Activated T-cell treated with anti-CD3 and anti-CD28 coated beads for 1 hour (primary cell): ENCODE measurements around the gene HNF4A.
"Not testable (repeated sequence)": the region's sequence is repeated elsewhere in the genome, so short reads cannot be mapped to it uniquely, and the experiment has no call there.

Experiments
- DNase-seq: peaks from one replicate; pipeline ENCODE4 v3.0.0-alpha.2; 2020; ENCODE audit warnings: low read depth

HNF4A gene

DNA sequence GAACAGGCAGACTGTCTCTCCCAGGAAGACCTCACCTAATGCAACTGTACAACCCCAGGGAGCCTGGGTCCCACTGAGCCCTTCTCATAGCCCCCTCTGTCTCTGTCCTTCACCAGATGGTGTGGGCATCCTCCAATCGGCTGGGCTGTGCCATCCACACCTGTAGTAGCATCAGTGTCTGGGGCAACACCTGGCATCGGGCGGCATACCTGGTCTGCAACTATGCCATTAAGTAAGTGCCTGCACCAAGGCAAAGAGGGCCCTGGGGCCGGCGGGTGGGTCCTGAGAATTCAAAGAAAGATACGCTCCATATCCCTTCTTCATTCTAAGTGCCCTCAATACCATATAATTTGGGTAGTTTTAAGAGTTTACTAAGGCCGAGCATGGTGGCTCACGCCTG, 10.4 kb upstream of the HNF4A start:
- DNase-seq = no peak

DNA sequence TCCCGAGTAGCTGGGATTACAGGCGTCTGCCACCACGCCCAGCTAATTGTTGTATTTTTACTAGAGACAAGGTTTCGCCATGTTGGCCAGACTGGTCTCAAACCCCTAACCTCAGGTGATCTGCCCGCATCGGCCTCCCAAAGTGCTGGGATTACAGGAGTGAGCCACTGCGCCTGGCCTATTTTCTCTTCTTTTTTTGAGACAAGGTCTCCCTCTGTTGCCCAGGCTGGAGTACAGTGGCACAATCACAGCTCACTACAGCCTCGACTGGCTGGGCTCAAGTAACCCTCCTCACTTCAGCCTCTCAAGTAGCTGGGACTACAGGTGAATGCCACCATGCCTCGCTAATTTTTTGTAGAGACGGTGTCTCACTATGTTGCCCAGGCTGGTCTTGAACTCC, 9.6 kb upstream of the HNF4A start:
- DNase-seq = not testable (repeated sequence)

DNA sequence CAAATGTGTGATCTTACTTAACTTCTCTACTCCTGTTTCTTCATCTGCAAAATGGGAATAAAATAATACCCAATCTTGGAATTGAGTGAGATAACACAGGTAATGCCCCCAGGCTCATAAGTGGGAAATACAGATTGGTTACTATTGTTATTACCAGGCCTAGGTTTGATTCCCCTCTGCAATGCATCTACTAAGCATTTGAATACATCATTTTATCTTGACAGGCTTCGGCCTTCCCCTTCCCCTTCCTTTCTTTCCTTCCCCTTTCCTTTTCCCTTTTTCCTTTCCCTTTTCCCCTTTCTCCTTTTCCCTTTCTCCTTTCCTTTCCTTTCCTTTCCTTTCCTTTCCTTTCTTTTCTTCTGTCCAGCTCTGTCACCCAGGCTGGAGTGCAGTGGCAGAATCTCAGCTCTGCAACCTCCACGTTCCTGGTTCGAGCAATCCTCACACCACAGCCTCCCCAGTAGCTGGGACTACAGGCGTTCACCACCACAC, 7.3 kb upstream of the HNF4A start:
- DNase-seq = no peak

DNA sequence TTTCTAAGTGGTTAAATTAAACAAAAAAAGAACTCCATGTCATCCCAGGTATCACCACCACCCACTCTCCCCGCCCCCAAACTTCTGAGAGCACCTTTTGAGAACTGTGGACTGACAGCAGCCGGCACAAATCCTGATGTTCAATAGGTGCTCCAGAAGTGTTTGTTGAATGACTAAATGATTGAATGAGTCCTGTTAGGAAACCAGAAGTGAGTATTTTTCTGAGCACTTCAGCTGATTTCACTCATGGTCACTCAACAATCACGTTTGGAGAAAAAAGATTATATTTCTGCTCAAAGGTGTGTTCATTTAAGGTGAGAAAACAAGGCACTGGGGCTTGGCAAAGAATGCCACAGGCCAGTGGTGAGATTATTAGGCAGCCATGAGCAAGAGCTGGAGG, 6.2 kb upstream of the HNF4A start:
- DNase-seq = no peak

DNA sequence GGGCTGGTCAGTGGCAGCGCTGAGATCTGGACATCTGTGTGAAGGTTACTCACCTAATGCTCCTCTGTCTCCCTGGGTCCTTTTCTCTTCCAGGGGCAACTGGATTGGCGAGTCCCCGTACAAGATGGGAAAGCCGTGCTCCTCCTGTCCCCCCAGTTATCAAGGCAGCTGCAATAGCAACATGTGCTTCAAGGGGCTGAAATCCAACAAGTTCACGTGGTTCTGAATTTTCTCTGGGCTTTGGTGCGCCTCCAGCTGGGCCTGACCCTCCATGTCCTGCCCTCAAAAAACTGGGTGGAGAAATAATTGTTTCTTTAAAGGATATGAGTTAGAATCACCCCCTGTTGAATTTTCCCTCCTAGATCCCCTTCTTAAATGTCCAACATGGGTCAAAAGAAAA, 4.9 kb upstream of the HNF4A start:
- no peak for DNase-seq

DNA sequence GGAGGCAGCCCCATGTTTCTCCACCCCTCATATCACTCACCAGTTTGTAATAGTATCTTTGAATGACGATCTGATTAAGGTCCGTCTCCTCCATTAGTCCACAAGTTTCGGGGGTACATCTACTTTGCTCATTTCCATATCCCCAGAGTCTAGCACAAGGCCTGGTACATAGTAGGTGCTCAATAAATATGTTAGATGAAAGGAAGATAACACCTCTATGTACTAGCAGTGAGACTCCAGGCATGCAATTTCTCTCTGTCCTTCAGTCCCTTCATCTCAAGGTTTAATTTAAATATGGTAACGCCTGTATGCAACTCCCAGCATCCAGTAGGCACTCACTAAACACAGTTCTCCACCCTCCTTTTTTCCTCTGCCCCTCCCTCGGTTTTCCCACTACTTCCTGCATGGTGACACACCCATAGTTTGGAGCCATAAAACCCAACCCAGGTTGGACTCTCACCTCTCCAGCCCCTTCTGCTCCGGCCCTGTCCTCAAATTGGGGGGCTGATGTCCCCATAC, 461 bp upstream of the HNF4A start:
- DNase-seq = no peak

DNA sequence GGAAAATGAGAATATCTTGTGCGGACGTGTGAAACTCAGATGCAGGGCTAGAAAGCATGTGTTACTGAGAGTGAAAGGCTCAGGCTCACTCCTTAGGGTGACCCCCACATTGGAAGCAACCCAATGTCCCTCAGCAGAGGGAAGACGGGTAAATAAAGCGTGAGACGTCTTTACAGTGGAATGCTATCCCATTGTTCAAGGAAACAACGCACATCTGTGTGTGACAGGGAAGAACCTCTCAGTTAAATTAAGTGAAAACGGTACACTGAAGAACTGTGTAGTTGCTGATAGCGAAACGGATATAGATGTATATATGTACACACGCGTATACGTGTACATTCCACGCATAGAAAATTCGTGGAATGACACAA, 839 bp downstream of the HNF4A start:
- DNase-seq = no peak

DNA sequence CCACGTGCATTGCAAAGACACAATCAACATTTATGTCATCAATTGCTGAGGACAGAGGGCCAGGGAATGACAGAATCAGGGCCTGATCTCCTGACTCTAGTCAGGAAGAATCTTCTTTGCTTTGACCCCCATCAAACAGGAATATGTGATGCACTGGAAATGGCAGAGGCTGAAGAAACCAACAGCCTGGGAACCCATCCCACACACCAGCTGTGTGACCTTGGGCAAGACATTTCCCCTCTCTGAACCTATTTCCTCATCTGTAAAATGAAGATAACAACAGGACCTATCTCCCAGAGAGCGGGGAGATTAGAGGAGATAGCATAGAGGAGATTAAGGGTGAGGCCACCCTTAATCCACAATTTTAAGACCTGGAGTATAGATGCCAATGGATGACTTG, 1.5 kb downstream of the HNF4A start:
- no peak for DNase-seq

DNA sequence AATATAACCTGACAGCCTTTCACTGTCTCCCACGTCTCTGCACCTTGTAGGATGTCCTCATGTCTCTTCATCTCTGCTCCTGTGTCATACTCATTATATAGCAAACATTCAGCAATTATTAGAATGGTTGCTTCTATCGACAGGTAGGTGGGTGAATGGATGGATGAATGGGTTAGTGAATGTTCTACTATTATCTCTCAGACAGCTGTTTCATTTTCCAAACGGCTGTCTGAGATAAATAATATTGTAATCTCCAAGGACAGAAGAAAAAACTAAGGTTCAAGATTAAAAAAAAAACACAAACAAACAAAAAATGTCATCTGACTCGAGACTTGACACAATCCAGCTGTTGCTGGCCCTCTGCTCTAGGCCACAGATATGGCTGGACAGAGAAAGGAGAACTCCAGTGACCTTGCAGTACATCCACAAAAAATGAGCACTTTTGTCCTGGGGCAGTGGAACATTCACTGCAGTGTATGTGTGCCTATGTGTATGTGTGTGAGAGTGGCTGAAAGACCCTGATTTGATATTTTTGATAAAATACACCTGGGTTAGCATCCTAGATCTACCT, 2.1 kb downstream of the HNF4A start:
- DNase-seq = no peak

DNA sequence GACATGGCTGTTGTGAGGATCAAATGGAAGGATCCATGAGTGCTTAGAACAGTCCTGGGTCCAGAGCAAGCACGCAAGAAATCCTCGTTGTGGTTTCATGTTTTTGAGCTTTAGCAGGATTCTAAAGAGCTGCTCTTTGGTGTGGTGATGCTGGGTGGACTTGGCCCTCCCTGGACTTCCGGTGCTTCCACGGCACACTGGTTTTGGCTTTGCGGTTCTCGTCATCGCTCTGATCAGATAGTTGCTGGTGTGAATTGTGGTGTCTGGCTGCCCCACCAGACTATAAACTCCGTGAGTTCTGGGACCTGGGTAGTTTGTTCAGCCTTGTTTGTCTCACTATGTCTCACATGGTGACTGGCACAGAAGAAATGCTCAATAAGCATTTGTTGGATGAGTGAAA, 3.3 kb downstream of the HNF4A start:
- DNase-seq = no peak

DNA sequence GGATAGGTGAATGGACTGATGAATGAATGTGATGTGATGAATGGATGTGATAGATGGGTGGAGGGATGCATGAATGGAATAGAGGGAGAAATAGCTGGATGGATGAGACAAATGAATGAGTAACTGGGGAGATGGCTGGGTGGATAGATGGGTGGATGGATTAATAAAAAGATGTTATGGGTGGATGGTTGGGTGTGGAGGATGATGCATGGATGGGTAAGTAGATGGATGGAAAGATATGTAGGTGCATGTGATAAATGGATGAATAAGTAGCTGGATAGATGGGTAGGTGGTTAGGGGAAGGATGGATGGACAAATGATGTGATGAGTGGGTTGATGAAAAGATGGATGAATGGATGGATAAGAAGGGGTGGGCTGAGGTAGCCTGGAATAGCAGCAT, 4.7 kb downstream of the HNF4A start:
- DNase-seq = no peak

DNA sequence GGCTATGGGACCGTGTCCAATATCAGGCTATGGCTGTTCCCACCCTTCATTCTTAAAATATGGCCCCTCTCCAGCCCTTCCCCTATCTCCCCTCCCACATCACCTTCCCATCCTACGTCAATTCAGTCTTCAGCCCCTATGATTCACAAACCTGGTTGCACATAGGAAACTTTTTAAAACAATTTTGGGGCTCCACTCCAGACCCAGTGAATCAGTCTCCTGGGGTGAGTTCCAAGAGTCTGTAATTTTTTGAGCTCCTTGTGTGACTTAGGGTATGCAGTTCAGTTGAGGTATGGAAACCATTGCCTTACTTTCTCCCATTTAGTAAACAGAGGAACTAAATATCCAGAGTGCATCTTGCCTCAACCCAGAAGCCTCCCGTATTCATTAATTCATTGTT, 5.5 kb downstream of the HNF4A start:
- DNase-seq = no peak

DNA sequence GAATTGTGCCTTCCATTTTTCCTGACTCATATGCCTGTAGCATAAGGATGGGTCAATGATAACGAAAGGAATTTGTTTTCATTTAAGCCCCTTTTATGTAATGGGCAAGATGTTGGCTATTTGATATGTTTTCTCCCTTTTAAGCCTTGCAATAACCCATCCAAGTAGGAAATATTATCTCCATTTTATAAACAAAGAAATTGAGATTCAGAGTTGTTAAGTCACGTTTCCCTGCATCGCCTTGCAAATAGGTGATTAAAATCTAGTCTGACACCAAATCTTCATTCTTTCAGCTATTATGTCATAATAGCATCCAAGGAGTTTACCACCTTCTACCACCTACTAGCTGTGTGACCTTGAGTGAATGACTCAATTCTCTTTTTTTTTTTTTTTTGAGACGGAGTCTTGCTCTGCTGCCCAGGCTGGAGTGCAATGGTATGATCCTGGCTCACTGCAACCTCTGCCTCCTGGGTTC, 7.0 kb downstream of the HNF4A start:
- no peak for DNase-seq

DNA sequence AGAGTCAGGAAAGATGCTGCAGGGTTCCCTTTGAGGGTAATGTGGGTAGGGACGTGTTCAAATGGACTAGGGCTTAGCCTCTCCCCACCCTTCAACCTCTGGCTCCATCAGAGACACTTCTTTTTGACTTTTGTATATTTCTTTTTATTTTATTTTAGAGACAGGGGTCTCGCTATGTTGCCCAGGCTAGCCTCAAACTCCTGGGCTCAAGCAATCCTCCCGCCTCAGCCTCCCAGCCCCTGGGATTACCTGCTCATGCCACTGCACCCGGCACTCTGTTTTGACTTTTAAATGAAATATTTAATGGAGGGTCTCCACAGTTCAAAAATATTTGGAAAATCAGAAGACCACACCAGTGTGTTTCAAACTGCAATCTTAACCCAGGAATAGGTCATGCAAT, 8.6 kb downstream of the HNF4A start:
- no peak for DNase-seq

DNA sequence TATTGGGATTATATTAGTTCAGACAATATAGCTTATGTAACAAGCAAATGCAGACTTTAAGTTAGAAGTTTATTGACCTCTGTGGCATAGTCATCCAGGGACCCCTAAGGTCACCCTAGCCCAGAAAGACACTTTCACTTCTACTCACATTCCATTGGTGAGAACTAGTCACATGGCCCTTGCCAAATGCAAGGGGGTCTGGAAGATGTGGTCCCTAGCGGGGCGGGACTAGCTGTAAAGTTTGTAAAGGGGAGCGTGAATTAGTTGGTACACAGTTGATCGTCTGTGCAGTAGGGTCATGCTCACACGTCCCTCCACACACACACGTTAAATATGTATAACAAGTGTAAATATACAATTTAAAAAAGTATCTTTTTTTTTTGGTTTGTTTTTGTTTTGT, 9.3 kb downstream of the HNF4A start:
- no peak for DNase-seq

DNA sequence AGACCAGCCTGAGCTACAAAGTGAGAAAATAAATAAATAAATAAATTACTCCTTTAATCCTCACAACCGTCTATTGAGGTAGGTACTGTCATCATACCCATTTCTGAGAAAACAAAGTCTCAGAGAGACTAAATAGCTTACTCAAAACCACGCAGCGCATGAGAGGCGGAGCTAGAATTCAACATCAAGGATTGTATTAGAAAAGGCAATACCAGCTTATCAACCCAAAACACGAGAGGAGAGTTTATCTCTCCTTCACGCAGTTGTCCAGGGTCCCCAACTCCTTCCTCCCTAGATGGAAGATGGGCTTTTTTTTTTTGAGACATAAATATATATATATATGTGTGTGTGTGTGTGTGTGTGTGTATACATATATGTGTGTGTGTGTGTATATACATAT, 12.2 kb downstream of the HNF4A start:
- DNase-seq = no peak

DNA sequence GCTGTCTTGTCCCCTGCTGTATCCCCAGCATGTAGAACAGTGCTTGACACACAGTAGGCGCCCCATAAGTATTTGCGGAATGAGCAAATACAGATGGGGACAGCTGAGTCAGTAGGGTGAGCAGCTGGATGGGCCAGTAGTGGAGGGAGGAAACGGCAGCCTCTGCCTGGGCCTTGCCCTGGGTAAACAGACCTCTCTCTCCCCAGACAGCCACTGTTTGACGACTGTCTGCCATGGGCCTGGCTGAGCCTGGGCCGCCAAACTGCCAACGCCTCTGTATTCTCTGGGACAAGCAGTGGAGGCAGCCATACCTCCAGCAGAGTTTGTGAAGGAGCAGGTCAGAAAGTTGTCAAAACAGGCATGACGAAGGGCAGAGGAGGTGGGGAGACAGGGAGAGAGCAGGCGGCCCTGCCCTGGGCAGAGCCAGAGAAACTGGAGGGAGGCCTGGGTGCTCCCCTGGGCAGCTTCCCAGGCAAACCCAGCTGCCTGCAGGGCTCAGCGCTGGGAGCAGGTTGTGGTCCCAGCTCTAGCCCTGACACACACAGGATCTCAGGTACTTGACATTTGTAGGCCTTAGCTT, 15.2 kb downstream of the HNF4A start:
- DNase-seq = no peak

DNA sequence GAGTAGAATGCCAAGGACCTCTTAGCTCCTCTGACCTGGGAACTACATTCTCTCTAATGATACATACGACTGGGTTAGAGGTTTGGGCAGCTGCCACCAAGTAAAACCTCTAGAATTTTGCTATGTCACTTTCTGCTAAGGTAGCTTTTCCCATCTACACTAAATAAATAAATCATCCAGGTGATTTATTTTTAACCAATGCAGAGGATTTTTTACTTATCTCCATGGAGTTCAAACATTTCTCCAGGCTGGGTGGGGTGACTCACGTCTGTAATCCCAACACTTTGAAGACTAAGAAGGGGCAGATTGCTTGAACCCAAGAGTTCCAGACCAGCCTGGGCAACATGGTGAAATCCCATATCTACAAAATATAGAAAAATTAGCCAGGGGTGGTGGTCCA, 27.1 kb downstream of the HNF4A start:
- DNase-seq = no peak

DNA sequence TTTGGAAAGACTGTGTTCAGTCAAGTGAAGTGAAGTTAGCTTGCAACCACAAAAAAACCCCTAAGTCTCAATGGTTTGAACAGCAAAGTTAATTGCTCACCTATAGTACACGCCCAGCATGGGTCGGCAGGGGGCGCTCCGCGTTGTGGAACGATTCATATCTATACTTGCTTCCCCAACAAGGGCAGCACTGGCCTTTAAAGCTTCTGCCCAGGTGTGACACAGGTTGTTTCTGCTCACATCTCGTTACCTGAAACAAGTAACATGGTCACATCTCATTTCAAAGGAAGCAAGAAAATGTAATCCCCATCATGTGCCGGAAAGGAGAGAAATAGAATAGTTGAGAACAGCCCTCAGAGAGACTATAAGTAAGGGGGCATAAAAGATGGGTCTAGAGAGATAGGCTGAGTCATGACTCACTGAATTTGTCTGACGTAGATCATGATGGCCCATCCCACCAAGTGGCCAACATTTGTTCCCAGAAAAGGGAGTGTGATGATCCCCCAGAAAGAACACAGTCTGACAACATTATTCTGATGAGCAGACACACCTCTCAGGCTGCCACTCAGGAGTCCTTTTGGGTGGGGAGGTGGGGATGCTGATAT, 29.0 kb downstream of the HNF4A start:
- DNase-seq = peak; percentile 90

DNA sequence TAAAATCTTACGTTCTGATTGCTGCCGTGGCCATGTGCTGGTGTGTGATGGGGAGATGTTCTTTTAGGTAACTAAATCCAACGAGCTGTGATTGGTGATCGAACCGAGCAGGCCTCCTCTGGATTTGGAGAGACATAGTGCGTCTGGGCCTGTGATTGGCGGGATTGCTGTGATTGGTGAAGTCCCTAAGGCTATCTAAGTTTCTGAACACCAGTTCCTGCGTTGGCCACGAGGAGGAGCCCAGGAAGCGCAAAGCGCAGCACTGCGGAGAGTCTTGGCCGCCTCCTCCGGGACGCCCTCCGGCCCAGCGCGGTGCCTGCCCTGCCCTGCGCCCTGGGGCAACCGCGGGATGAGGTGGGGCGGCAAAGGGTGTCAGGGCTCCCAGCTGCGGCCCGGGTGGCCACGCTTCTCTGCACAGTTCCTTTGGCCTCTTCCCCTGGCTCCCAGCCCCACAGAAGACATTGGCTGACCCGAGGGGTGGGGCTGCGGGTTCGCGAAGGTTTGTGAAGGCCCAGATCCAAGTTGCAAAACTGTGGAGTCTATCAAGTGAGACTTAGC, 33.0 kb downstream of the HNF4A start:
- DNase-seq = peak; percentile 44

DNA sequence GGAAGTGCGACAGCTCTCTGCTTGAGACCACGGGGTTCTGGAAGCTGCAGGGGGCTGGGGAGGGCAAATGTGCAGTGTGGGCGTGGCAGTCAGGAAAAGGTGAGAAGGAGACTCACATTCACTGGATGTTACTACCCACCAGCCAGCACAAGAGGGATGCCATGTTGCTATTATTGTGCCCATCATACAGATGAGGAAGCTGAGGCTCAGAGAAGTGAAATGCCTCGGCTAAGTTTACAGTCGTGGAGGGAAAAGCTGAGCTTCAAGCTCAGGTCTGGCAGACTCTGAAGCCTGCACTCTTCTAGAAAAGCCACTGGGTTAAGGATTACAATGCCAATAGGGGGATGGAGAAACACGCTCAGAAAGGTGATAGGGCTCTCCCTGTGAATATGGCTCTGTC, 34.4 kb downstream of the HNF4A start:
- no peak for DNase-seq

DNA sequence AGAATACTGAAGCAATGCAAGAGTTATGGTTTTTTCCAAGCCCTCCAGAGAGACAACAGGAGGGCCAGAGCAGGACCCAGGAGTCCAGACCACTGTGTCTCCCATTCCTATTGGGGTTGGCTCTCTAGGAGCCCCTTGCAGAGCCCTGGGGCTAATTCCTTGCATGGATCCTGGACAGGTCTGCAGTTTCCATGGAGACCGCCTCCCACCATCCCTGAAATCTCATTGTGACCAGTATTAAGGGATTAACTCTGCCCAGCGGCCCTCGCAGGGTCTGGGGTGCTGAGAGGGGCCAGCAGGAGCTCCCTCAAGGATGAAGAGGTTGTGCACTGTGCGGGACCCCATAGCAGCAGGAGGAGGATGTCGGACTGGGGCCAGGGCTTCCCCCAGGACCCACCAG, 34.8 kb downstream of the HNF4A start:
- DNase-seq = no peak

DNA sequence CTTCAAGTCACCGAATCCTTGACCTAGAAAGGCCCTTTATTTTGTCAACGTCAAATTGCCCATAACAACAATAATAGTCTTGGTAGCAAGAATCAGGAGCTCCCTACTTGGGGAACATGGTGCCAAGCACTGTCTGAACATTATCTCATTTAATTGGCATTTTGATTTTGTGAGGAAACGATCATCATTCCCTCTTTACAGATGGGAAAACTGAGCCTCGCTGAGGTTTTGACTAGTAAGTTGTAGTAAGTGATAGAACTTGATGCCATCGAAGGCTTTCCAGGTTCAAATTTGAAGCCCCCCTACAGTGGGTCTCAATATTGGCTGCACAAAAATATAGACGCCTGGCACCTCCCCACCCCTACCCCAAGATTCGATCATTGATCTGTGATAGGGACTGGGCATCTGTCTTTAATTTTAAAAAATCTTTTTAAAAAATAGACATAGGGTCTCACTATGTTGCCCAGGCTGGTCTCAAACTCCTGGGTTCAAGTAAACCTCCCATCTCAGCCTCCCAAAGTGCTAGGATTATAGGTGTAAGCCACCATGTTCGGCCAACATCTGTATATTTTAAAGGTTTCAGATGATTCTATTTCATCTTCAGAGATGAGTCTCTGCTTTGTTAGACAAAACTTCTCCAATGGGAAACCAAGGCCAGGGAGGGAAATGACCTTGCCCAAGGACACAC, 36.7 kb downstream of the HNF4A start:
- no peak for DNase-seq
